Endothelial cell of hepatic sinusoid (primary cell): ENCODE results near the gene GPS2.

Experiments used
- in situ Hi-C: cut with HindIII; loops from 2 replicates; pipeline ENCODE4 v1.10.0; 2017; ENCODE audit warnings: low sequenced_read_pairs

The GPS2 gene, protein sequence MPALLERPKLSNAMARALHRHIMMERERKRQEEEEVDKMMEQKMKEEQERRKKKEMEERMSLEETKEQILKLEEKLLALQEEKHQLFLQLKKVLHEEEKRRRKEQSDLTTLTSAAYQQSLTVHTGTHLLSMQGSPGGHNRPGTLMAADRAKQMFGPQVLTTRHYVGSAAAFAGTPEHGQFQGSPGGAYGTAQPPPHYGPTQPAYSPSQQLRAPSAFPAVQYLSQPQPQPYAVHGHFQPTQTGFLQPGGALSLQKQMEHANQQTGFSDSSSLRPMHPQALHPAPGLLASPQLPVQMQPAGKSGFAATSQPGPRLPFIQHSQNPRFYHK

DNA sequence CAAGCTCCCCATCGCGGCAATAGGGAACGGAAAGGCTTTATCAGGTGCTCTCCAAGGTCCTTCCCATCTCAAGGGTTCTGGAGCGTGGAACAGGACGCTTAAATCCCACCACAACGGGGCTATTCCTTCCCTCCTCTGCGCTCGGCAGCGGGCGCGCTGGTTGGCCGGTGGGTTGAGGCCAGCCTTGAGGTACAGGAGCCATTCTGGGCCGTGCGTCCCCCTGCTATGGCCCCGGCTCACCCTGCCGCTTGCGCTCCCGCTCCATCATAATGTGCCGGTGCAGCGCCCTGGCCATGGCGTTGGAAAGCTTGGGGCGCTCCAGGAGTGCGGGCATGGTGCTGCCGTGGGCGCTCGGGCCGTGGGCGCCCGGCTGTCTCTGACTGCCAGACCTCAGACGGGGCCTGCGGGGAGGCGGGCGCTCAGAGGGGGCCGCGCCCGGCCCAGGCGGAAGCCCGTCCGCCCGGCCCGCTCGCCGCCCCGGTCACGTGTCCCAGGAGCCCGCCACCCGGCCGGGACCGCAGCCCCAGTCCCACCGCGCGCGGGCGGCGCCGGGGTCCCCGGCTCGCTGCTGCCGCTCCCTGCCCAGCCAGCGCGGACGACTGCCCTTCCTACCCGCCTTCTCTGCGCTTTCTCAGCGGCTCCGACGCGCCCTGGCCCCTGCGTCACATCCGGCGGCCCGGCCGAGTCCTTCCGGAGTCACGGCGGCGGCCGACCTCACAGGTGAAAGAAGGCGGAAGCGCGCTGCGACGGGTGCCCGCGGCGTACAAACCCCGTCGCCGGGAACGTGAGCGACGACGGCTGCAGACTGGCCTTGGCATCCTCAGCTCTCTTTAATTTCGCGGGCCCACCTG lies at the start of gene GPS2:
Gene GPS2, minus strand, starts transcription at position 642 of the 851 bp plus-strand sequence. Its CDS starts 308 bp downstream, at position 334.
- in situ Hi-C loops, result no loop called here

DNA sequence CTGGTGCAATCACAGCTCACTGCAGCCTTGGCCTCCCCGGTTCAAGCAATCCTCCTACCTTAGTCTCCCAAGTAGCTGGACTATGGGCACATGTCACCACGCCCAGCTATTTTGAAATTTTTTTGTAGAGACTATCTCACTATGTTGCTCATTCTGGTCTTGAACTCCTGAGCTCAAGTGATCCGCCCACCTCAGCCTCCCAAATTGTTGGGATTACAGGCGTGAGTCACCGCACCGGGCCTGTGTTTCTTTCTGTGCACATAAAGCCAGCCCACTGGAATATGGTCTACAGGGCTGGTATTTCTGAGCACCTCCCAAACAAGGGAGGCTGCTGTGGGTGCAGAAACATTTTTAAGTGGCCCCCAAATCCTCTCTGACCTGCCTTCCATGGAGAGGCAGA lies 48.2 kb upstream of the GPS2 start:
- in situ Hi-C loops, result no loop called here

DNA sequence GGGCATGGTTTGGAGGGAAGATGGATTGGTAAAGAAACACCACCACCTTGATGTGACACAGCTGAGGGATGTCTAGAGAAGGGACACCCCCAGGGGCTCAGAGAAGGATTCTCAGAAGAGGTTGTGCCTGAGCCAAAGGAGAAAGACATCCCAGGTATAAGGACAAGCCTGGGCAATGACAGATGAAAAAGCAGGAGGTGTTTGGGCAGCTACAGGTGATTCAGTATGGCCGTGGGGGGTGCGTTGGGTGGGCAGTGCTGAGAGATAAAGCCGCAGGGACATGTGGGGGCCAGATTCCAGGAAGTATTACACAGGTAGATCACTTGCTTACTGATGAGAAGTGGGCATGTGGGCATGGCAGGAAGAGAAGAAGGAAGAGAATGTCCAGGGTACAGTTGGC lies 46.7 kb upstream of the GPS2 start:
- in situ Hi-C loops, result no loop called here

DNA sequence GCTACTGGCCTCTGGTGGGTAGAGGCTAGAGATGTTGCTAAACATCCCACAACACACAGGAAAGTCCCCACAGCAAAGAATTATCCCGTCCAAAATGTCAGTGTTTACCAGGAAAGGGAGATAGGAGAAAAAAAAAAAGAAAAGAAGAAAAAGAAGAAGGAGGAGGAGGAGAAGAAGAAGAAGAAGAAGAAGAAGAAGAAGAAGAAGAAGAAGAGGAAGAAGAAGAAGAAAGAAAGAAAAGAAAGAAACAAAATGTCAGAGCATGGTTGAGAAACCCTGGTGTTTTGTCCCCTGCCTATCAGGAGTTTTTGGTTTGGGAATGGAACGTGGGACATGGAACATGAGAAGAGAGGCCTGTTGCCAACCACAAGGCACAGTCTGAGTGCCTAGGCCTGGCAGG lies 42.2 kb upstream of the GPS2 start:
- in situ Hi-C loops, result no loop called here

DNA sequence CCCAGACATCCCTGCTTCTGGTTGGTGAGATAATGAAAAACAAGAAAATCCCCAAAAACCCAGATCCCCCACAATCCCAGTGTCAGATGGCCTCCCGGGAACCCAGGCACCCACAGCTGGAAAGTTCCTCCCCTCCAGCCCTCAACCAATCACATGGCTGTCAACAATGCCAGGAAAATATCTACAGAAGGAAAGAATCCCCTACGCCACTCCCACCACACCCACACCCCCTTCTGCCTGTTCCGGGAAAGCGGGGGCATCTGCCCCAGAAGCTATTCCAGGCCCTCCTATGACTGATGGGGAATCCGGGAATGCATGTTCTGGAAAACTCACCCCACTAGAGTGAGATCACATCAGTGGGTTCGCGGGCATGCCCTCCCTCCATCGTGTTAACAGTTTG lies 41.6 kb upstream of the GPS2 start:
- in situ Hi-C loops, result no loop called here

DNA sequence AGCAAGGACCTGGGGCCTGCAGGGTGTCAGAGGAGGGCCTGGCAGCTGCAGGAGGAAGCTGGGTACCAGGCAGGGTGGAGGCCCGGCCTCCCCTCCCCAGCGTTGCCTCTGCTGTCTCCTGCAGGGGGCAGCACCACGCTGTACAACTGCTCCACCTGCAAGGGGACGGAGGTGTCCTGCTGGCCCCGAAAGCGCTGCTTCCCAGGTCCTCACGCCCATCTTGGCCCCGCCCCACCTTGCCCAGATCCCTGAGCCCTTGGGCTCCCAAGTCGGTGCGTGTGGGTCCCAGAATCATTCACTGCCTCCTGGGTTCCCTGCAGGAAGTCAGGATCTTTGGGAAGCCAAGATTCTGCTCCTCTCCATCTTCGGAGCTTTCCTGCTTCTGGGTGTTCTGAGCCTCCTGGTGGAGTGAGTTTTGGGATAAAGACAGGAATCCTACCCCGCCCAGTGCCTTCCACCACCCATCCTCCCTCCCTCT lies 41.0 kb upstream of the GPS2 start:
- in situ Hi-C loops, result no loop called here

DNA sequence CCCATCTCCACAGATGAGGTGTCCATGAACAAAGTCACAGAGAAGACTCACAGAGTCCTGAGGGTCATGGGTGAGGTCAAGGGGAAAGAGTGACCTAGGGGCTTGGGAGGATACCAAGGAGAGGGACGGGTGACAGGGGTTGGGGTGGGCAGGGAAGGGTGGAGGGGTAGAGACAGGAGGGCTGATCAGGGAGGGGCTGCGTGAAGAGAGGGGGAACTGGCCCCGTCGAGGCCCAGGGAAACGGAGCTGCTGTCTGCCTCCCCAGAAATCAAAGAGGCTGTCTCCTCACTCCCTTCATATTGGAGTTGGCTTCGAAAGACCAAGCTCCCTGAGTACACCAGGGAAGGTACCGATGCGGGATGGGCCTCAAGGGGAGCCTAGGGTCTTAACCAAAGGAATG lies 40.4 kb upstream of the GPS2 start:
- in situ Hi-C loops, result no loop called here

DNA sequence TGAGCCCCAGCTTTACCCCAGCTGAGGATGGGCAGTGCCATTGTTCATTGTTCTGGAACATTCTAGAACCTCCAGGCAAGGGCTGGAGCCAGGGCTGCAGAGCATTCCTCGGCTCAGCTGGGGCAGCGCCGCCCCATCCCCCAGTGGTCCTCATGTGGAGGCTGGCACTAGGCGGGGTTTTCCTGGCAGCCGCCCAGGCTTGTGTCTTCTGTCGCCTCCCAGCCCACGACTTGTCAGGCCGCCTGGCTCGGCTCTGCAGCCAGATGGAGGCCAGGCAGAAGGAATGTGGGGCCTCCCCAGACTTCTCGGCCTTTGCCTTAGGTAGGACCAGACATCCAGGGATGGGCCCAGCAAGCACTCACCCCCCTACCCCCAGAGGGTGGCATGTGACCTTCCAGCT lies 39.9 kb upstream of the GPS2 start, which contains the start of gene TMEM95:
Gene TMEM95, plus strand, starts transcription at position 104 of the 400 bp plus-strand sequence. Its CDS starts 49 bp downstream, at position 153.
- in situ Hi-C loops, result no loop called here

DNA sequence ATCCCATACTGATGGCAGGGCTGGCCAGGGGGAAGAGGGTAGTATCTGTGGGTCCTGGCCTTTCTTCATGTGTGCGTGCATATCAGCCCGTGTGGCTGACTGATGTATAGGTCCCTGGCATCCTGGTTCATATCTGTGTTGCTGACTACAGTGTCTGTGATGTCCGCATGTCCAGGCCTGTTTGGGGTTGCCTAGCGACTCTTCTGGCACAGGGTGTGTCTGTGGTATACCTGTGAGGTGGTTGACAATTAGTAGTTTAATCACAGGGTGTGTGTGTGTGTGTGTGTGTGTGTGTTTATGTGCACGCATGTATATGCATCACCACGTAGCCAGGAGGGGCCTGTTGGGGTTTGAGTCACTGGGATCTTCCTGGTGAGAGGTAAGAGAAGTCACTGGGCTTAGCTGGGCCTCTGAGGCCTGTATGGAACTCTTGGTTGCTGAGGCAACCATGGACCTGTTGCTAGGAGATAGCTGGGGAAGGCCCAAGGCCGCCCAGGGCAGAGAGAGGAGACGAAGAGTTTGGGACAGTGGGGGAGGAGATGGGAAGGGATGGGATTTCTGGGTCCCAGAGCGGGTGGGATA lies 39.2 kb upstream of the GPS2 start:
- in situ Hi-C loops, result no loop called here

DNA sequence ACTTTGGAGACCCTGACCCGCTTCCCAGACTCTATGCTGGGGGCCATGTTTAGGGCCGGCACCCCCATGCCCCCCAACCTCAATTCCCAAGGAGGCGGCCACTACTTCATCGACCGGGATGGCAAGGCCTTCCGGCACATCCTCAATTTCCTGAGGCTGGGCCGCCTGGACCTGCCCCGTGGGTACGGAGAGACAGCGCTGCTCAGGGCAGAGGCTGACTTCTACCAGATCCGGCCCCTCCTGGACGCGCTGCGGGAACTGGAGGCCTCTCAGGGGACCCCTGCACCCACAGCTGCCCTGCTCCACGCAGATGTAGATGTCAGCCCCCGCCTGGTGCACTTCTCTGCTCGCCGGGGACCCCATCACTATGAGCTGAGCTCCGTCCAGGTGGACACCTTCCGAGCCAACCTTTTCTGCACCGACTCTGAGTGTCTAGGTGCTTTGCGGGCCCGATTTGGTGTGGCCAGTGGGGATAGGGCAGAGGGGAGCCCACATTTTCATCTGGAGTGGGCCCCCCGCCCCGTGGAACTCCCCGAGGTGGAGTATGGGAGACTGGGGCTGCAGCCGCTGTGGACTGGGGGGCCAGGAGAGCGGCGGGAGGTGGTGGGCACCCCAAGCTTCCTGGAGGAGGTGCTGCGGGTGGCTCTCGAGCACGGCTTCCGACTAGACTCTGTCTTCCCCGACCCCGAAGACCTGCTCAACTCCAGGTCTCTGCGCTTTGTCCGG lies 37.9 kb upstream of the GPS2 start:
- in situ Hi-C loops, result no loop called here

DNA sequence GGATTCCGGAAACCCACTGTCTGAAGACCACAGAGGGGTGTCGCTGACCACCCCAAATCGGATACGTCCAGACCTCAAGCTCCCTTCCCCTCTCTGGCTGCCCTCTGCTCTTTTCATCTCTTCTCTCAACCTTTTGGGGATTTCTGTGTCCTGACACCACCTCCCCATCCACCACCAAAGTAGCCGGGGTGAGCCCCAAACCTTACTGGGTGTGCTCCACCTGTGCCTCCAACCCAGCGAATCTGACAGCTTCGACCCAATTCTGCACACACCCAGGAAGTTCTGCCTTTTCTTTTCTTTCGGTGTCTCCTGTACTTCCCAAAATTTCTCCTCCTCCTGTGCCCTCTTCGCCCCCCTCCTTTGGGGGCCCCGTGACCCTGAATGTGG lies 37.3 kb upstream of the GPS2 start:
- in situ Hi-C loops, result no loop called here

DNA sequence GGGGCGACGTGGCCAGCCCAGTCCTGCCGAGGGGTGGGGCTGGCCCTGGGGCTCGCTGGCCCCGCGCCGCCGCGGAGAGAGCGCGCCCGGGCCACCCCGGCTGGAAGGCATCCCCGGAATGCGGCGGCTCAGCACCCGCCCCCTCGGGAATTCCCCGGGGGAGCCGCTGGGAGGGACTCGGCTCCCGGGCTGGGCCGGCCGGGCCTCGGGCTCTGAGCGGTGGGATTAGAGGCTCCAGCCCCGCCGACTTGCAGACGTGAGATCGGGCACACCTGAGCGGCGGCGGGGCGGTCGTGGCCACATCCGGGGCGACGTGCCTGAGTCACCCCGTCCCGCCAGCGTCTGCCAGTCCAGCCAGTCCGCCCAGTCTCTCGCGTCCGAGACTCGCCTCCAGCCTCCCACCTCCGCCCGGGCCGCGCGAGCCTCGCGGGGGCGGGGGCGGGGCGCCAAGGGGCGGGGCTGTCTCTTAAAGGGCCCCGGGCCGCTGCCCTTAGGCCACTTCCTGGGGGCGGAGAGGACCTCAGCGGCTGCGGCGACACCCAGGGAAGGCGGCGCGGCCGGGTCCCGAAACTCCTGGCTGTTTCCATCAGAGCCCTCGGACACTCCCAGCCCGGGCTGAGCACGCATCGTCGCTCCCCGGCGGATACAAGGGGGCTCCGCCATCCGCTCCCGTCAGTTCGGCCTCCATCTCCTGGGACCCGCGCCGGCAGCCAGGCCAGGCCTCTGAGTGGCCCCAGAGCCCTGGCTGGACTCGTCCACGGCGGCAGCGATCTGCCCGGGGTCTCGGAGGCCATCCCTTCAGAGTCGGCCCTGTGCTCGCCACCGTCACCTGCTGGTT lies 36.7 kb upstream of the GPS2 start, which contains the start of gene KCTD11:
Gene KCTD11, plus strand, starts transcription at position 498 of the 838 bp plus-strand sequence.
- in situ Hi-C loops, result no loop called here

DNA sequence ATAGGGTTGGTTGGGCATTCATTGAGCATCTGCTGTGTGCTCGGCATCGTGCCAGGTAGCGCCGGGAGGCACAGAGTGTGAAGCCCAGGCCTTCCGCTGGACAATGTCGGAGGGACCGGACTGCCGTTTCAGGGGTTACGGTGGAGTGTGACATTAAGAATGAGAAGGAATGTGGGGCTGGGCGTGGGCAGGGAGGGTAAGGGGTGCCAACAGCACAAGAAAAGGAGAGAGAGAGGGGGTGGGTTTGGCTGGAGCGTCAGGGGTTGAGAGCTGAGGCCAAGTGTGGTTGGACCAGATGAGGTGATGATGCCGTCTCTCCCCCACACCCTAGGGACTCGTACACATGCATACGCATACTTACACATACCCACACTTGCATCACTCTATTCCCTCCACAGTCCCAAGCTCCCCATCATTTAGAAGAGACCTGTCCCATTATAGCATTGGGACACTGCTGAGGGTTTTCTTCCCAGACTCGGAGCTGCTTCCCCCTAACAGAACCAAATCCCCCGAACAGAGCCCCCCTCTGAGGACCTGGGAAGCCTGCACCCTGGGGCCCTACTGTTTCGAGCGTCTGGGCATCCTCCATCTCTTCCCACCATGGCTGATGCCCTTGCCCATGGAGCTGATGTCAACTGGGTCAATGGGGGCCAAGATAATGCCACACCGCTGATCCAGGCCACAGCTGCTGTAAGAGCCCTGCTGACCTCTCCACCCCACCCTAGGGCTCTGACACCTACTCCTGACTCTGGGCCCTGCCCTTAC lies 33.5 kb upstream of the GPS2 start:
- in situ Hi-C loops, result no loop called here

DNA sequence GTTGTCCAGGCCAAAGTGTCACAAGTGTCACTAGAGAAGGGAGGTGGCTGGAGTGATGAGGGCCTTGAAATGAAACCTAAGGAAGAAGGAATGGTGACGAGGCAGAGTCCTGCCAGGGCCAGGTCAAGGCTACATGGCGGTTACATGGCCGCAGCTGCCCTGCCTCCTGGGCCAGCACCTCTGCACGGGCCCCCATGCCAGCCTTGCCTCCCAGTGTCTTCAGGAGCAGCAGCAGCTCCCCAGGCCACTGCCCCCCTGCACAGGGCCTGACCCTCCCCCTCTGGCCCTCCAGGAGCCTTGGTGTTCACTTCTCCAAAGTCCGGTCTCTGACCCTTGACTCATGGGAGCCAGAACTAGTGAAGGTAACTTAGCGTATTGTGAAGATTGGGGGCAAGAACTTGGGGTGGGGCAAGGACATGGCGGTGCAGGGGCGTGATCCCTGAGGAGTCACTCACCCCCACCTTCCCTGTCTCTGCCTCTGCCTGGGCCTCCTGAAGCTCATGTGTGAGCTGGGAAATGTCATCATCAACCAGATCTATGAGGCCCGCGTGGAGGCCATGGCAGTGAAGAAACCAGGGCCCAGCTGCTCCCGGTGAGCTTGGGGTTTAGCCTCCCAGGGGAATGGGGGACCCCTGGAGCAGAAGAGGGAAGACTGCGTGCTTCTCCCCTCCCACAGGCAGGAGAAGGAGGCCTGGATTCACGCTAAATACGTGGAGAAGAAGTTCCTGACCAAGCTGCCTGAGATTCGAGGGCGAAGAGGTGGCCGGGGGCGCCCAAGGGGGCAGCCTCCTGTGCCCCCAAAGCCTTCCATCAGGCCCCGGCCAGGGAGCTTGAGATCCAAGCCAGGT lies 32.7 kb upstream of the GPS2 start:
- in situ Hi-C loops, result no loop called here

DNA sequence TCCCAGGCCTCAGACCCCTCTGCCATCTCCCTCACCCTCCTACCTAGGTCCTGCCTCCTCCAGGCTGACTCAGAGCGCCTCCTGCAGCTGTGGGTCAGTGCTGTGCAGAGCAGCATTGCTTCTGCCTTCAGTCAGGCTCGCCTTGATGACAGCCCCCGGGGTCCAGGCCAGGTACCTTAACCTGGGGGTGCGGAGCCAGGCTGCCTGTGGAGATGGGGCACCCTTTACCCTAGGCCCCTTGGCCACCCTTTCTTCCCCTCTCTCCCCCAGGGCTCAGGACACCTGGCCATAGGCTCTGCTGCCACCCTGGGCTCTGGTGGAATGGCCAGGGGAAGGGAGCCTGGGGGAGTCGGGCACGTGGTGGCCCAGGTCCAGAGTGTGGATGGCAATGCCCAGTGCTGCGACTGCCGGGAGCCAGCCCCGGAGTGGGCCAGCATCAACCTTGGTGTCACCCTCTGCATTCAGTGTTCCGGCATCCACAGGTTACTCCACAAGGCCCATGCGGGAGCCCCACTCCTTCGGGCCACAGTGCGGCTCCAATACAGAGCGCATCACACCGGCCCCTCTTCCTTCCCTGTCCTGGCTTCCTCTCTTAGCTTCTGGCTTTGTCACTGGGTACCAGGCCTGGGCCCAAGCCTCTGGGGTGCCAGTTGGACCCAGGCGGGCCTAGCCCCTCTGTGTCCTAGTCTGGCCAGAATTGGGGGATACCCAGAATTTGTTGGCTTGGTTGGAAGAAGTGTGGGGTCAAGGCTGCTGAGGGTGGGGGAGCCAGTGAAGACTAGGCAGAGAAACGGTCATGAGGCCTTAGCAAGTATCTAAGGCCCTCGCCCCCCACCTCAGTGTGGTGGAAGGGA lies 31.8 kb upstream of the GPS2 start:
- in situ Hi-C loops, result no loop called here

DNA sequence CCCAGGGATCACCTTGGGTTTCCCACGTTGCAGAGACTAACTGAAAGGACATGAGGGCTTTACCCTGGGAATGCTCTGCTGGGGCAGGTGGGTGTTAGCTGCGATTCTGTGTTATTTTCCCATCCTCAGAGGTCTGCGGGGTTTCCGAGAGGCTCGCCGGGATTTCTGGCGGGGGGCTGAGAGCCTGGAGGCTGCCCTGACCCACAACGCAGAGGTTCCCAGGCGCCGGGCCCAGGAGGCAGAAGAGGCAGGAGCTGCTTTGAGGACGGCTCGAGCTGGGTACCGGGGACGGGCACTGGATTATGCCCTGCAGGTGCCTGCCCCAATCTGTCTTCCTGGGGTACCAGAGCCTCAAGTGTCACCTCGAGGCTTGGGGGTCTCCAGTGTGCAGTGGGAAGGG lies 28.1 kb upstream of the GPS2 start:
- in situ Hi-C loops, result no loop called here

DNA sequence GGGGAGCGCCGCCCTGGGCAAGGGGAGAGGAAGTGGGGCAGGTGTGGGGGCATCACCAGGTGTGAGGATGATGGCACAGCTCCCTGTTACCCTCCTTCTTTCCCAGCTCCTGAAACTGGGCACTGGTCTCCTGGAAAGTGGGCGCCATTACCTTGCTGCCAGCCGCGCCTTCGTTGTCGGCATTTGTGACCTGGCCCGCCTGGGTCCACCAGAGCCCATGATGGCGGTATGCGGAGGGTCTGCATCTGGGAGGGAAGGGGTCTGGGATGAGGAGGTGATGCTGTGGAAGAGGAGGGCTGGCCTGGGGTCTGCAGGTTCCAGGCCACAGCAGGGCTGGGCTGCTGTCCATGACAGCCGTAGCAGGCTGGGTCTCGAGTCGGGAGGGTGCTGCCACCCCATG lies 26.7 kb upstream of the GPS2 start:
- in situ Hi-C loops, result no loop called here
